Retina (tissue), 1 donor: ENCODE data around the gene OSBPL10.

Experiments used
- DNase-seq: peaks from one replicate; pipeline ENCODE4 v3.0.0-alpha.2; 2016

The OSBPL10 gene

DNA sequence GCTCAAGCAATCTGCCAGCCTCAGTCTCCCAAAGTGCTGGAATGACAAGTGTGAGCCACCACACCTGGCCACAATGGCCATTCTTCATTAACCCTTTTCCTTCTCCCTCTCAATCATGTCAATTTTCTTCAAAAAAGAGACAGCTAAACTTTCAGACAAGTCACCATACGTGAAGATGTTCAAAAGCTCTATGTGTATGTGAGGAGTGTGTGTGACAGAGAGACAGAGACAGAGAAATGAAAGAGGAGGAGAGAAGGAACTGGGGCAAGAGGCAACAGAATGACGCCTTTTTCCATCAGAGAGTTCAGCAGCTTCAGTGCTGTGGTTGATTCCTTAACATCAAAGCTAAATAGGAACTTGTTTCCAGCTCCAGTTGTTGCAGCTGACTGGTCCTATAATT is 27.4 kb downstream of the OSBPL10 start:
- DNase-seq = no peak

- no peak for DNase-seq
Measured at GRCh38 chr3:31953091-31953490, 28.0 kb downstream of the OSBPL10 start.

DNA sequence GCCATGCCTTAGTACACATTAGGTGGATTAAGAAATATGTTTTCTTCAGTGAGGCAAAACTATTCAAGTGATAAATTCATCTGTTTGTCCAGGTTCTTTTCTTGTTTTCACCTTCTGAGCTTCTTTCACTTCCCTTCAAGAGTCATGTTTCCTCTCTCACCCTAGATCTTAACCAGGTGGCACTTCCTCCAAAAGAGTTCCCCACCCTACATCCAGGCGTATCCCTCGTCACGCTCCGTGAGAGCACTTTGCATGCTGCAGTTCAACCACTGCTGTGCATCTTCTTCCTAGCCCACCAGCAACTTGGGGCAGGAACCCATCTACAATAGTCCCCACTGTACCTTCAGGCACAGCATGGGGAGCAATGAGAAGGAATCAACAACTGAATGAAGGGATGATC is 28.9 kb downstream of the OSBPL10 start:
- no peak for DNase-seq

DNA sequence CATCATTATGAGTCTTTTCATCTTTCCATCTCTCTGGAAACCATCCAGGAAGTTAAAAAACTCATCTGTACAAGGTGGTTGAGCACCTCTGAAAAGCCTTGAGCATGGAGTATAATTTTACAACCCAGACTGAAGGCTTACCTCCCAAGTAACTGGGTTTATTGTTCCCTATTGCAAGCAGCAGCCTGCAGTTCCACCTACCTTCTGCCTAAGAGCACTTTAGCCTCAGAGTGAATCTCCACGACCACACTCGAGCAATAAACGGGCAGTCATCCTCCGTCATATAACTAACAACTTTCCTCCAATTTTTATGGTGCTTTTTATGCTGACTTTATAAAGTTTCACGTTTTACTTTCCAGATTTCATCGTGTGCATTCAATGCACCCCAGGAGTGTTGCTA is 32.8 kb downstream of the OSBPL10 start:
- no peak for DNase-seq

DNA sequence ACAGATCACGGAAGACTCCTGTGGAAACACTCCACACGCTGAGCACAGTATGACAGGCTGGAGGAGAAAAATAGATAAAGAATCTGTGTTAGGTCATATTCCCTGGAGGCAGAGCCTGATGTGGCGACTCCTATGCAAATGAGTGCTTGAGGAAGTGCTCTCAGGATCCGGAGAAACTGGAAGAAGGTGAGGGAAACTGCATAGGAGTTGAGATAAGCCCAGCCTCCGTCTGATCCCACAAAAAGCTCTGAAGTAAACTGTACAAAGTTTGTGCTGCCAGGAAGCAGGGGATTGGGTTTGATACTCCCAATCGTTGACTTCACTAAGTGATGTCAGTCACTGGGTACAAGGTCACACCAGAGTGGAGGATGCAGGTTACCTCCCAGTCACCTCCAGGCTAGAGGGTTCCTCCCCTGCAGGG is 33.4 kb downstream of the OSBPL10 start:
- DNase-seq = no peak

- no peak for DNase-seq
Measured at GRCh38 chr3:31947162-31947561, 33.9 kb downstream of the OSBPL10 start.

GRCh38 chr3:31946484-31947081 is 34.5 kb downstream of the OSBPL10 start:
- DNase-seq = no peak

DNA sequence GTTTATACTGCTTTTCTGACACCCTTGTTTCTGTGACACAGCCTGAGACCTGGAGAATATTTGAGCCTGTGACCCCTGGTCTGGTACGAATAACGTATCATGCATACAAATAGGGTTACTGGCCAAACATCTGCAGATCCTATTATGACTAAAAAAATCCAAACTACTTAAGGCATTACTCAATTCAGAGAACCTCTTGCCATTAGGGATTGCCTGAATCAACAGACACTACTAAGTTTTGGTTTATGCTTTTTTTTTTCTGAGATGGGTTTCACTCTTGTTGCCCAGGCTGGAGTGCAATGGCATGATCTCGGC is 35.4 kb downstream of the OSBPL10 start:
- DNase-seq = no peak

GRCh38 chr3:31943041-31943440 is 38.0 kb downstream of the OSBPL10 start:
- DNase-seq = no peak

- DNase-seq = no peak
Measured at GRCh38 chr3:31942446-31942845, 38.6 kb downstream of the OSBPL10 start.

DNA sequence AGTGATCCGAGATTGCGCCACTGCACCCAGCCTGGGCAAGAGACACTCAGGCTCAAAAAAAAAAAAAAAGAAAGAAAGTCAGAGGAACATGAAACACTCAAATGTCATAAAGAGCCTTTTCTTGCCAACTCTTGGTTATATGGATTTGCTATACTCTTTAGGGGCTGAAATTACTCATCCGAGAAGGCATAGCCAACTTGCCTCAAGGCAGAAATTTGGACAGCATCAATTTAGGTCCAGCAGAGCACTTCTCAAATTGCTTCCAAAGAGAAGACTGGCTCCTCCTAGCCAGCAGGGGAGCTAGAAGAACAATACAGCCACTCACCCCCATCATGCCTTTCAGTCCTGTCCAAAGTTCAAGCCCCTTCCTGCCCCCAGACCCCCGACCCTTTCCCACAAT is 43.8 kb downstream of the OSBPL10 start:
- no peak for DNase-seq

- DNase-seq = no peak
Measured at GRCh38 chr3:31936420-31937060, 44.5 kb downstream of the OSBPL10 start.

DNA sequence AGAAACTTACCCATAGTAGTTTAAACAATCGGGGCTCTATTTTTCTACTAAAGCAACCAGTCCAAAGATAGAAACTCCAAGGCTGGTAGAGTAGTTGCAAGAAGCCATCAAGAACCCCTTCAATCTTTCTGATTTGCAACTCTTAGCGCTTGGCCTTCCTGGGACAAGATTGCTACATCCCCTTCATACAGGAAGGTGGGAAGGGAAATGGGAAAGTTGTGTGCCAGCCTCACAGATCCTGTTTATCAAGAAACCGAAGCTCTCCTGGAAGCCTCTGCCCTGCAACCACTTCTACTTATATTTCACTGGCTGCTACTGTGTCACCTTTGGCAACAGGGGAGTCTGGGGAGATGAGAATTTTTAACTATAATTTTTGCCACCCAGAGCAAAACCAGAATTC is 46.2 kb downstream of the OSBPL10 start:
- no peak for DNase-seq

- no peak for DNase-seq
Measured at GRCh38 chr3:31934018-31934417, 47.0 kb downstream of the OSBPL10 start.

GRCh38 chr3:31932990-31933389 is 48.1 kb downstream of the OSBPL10 start:
- no peak for DNase-seq

GRCh38 chr3:31929826-31930502 is 51.1 kb downstream of the OSBPL10 start:
- DNase-seq = no peak

DNA sequence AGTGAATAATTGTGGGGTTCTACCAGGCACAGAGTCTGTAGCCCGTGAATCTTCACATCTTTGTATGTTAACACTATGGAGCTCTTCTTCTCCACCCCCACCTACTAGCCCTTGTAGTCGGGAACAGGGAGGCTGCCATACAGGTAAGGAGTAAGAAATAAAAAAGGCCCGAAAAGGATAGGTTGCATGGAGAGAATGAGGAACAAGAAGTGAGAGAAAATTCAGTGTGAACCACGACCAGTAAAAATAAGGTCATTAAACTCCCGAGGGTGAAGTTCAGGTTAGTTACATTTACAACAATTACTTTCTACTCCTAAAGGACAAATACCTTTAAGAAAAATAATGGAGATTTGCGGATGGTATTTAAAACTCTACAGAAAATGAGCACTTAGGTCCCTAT is 53.3 kb downstream of the OSBPL10 start:
- DNase-seq = no peak

GRCh38 chr3:31926543-31926942 is 54.5 kb downstream of the OSBPL10 start:
- no peak for DNase-seq

DNA sequence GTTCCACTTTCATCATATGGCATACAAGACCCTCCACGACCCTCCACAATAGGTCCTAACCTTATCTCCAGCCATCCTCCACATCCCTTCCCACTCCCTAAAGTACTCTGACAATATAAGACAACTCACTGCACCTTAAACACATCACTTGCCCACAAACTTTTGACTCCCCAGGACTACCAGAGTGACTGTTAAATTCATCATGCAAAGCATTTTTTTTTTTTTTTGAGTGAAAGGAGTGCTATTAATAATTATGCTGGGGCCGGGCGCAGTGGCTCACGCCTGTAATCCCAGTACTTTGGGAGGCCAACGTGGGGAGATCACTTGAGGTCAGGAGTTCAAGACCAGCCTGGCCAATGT is 55.8 kb downstream of the OSBPL10 start:
- no peak for DNase-seq

GRCh38 chr3:31924610-31925270 is 56.3 kb downstream of the OSBPL10 start:
- no peak for DNase-seq

DNA sequence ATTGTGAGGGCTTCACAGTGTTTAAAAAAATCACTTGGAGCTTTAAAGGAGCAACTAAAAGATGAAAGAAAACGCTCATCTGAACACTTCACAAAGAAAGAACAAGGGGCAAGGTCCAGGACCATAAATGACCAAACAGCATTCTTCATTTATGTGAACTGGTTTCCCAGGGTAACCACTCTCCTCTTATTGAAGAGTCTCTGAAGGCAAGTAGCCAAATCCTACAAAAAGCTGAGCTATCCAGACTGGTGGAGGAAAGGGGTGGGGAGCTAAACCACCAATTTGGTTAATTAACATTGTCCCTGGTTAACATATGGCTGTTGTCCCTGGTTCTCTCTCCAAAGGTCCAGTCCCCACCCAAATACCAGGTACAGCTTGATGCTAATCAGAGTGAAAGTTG is 58.1 kb downstream of the OSBPL10 start:
- no peak for DNase-seq

DNA sequence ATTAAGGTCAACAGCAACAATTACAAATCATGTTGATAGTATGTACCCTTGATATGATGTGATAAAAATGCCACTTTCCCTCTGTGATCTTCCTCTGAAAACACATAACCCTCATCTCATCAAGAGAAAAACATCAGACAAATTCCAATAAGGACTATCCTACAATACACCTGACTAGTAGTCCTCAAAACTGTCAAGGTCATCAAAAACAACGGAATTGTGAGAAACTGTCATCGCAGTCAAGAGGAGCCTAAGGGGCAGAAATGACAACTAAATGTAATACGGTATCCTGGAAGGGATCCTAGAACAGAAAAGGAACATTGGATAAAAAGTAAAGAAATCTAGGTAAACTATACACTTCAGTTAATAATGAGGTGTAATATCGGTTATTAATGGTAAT is 59.2 kb downstream of the OSBPL10 start:
- no peak for DNase-seq

GRCh38 chr3:31920310-31920709 is 60.8 kb downstream of the OSBPL10 start:
- no peak for DNase-seq

- no peak for DNase-seq
Measured at GRCh38 chr3:31919528-31919927, 61.5 kb downstream of the OSBPL10 start.
